Kidney (tissue), 14 donors: ENCODE data around the gene TRIM63. TPM values are rescaled to one million over a fixed set of nuclear protein-coding genes. Genes with fewer than 3 reads are reported as not detected.

Experiments used
- DNase-seq, 5 donors: peaks; one replicate each; pipeline ENCODE4 v3.0.0-alpha.2; 2013 to 2020
- FAIRE-seq: peaks from 2 replicates; lab custom pipeline; 2012; peaks lifted over from hg19 to GRCh38; lab: Jason Lieb, UNC
- H3K27ac ChIP-seq, 2 donors: one replicate each; pipeline ENCODE4 v1.7.0; 2013; ENCODE audit warnings: low read depth in 2 of 2, low read length in 2 of 2, inconsistent platforms in 1 of 2
- H3K27me3 ChIP-seq: one replicate; pipeline ENCODE4 v1.7.1; 2013; ENCODE audit warnings: low read length, inconsistent platforms; ENCODE audit not compliant: control insufficient read depth, insufficient read depth
- H3K36me3 ChIP-seq, 3 donors: one replicate each; pipeline versions ENCODE4 v1.7.0 to v1.7.1; 2013; ENCODE audit warnings: low read length in 3 of 3, control low read depth in 1 of 3, inconsistent platforms in 1 of 3; ENCODE audit not compliant: insufficient read depth in 3 of 3, control insufficient read depth in 2 of 3
- H3K4me1 ChIP-seq, 3 donors: one replicate each; pipeline versions ENCODE4 v1.7.0 to v1.7.1; 2013; ENCODE audit warnings: low read length in 3 of 3, inconsistent platforms in 1 of 3, low read depth in 1 of 3; ENCODE audit not compliant: control insufficient read depth in 2 of 3, insufficient read depth in 2 of 3
- H3K4me3 ChIP-seq, 3 donors: one replicate each; pipeline versions ENCODE4 v1.7.0 to v1.8.1; 2013; ENCODE audit warnings: low read length in 3 of 3, control low read depth in 1 of 3, inconsistent platforms in 1 of 3
- H3K9ac ChIP-seq, 3 donors: one replicate each; pipeline versions ENCODE4 v1.7.0 to v1.7.1; 2013; ENCODE audit warnings: low read length in 3 of 3, control low read depth in 1 of 3, inconsistent platforms in 1 of 3
- H3K9me3 ChIP-seq, 3 donors: one replicate each; pipeline versions ENCODE4 v1.7.0 to v1.7.1; 2013; ENCODE audit warnings: low read length in 3 of 3, control low read depth in 1 of 3, inconsistent platforms in 1 of 3; ENCODE audit not compliant: control insufficient read depth in 2 of 3, insufficient read depth in 1 of 3
- CTCF ChIP-seq: IDR thresholded peaks from 3 replicates; pipeline ENCODE4 v1.5.1; 2012; ENCODE audit warnings: mild to moderate bottlenecking, moderate library complexity, borderline replicate concordance; ENCODE audit not compliant: insufficient read depth; ENCODE audit errors: extremely low read depth
- intact Hi-C: fragments of 100-400 bp; cut with DNase I; formaldehyde crosslinking; loops from one replicate; pipeline ENCODE4 v1.11.1; 2022
- polyA plus RNA-seq: library from polyadenylated mRNA; stranded (reverse); fragments of 350-450 nt; fragmentation: Illumina TruSeq; extraction: RNeasy Lipid Tissue Mini Kit (QIAGEN cat#74804); gene quantifications from one replicate; pipeline ENCODE4 v1.2.3, GENCODE V29; 2014; ENCODE audit warnings: low read depth, low replicate concordance; ENCODE audit not compliant: insufficient read depth
- total RNA-seq: library from RNA; stranded (reverse); fragmentation: NEBNext Ultra II Directional; extraction: Animal tissue kit (Norgen Biotek cat#: 25700); gene quantifications from one replicate; pipeline ENCODE4 v1.2.1, GENCODE V29; 2021
- donor health status: control.
- donor health status: control.
- donor health status: control.
- donor health status: control.
- donor health status: control.
- donor health status: DM: yes; HTN: yes; CAD: no.
- donor health status: Normal renal cell carcinoma (clear cell type).

The TRIM63 gene
- total and polyA plus RNA-seq, 2 donors from 2014 or later, result 0.82 to 3.3 TPM

GRCh38 chr1:26041978-26042377, 25.5 kb downstream of the TRIM63 start:
- peaks cover 0 to 7% (median 5%) of the 10 kb centered on the region in 3 donors for H3K4me1 ChIP-seq
- intact Hi-C loops, result no loop called here

DNA sequence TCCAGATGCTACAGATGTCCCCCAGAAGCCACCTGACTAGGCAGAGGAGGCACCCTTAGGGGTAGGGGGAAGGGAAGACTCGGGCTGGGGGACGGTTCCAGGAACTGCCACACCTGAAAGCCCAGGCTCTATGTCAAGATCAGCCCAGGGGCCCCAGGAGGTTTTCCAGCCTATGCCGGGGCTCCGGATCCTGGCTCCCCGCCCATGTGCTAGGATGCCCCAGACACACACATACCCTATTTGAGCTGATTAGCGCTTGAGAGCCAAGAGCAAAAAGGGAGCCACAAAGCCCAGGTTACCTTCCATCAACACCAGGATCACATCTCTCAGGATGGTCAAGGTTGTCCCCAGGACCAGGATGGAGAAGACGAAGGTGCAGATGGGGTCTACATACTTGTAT, 26.0 kb downstream of the TRIM63 start:
- Histone ChIP-seq H3K27me3 (peaks cover 11% of the 10 kb centered on the region), H3K9me3 (no peaks in the 10 kb centered on the region), H3K36me3 (peaks cover 0 to 5% (median 0%) of the 10 kb centered on the region in 3 donors), H3K9ac (no peak overlapping the region), H3K4me1 (peaks cover 0 to 7% (median 7%) of the 10 kb centered on the region in 3 donors), H3K4me3 (no peak overlapping the region), H3K27ac (no peak overlapping the region)
- no peak for TF ChIP-seq CTCF
- DNase-seq (no peak), FAIRE-seq (no peak)
- intact Hi-C loops, result no loop called here

More at GRCh38 chr1:26041978-26042377, 25.5 kb downstream of the TRIM63 start:
- no peak overlapping the region for H3K9ac ChIP-seq
- DNase-seq (no peak), FAIRE-seq (no peak)
- H3K9me3 ChIP-seq, result no peaks in the 10 kb centered on the region
- H3K27me3 ChIP-seq, result peaks cover 16% of the 10 kb centered on the region
- TF ChIP-seq CTCF, result no peak
- H3K27ac ChIP-seq, result no peak overlapping the region
- H3K36me3 ChIP-seq, result peaks cover 0 to 5% (median 0%) of the 10 kb centered on the region in 3 donors
- no peak overlapping the region for H3K4me3 ChIP-seq

DNA sequence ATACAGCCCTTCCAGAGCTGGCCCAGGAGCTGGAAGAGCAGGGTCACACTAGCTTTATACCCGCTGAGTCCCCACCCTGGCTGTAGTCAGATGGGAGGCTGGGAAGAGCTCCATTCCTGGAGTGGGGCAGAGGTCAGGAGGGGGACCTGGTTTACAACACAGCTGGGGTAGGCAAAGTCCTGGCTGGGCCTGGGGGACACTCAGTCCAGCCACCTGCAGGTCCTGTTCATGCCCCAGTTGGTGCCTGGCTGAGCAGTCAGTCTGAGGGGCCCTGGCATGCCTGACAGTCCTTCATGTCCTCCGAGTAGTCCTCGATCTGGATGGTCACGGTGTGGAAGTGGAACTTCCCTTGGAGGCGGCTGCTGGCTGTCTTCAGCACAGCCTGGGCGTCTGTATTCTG, 28.5 kb downstream of the TRIM63 start:
- no peak for TF ChIP-seq CTCF
- Histone ChIP-seq H3K27me3 (no peaks in the 10 kb centered on the region), H3K36me3 (peaks cover 0 to 2% (median 0%) of the 10 kb centered on the region in 3 donors), H3K27ac (no peak overlapping the region), H3K9ac (no peak overlapping the region), H3K4me1 (peaks cover 0 to 9% (median 7%) of the 10 kb centered on the region in 3 donors), H3K9me3 (no peaks in the 10 kb centered on the region), H3K4me3 (no peak overlapping the region)
- FAIRE-seq, result no peak
- intact Hi-C loops, result no loop called here
- DNase-seq, result no peak

- Histone ChIP-seq H3K4me1 (peaks cover 0 to 9% (median 7%) of the 10 kb centered on the region in 3 donors), H3K27me3 (no peaks in the 10 kb centered on the region), H3K36me3 (peaks cover 0 to 2% (median 0%) of the 10 kb centered on the region in 3 donors), H3K9me3 (no peaks in the 10 kb centered on the region), H3K27ac (no peak overlapping the region), H3K9ac (no peak overlapping the region), H3K4me3 (no peak overlapping the region)
- intact Hi-C loops, result no loop called here
- no peak for DNase-seq
- no peak for TF ChIP-seq CTCF
- FAIRE-seq, result no peak
Measured at GRCh38 chr1:26038477-26038876, 29.0 kb downstream of the TRIM63 start.
